IMR-90 (cell line): Measurements from ENCODE around the gene FRY. TPM values are rescaled to one million over a fixed set of nuclear protein-coding genes. Genes with fewer than 3 reads are reported as not detected.
A peak's percentile ranks its signal among the peaks of the same experiment; 100 is the strongest.

Experiments used
- ATAC-seq: fragments of 200-7000 bp; cut with Tn5 transposase; 2 replicates; pipeline ENCODE4 v1.9.1; 2020; ENCODE audit warnings: low read depth, mild to moderate bottlenecking, moderate library complexity
- BruUV-seq: library from RNA; stranded (reverse); fragments of 400-500 nt; replicated peaks from 2 replicates; lab custom pipeline; 2021; lab: Mats Ljungman, UMichigan
- CTCF ChIA-PET: fragments of 300-600 bp; formaldehyde crosslinking; extraction: SDS; loops from one replicate; lab custom pipeline; 2021; ENCODE audit warnings: antibody characterized with exemption; lab: Yijun Ruan, JAX
- POLR2A ChIA-PET: fragments of 300-600 bp; sonication (Branson Sonifier 250); formaldehyde crosslinking; loops from one replicate; lab custom pipeline; 2022; ENCODE audit warnings: antibody characterized with exemption; ENCODE audit not compliant: unreplicated experiment; lab: Charles Lee
- DNase-seq: peaks from one replicate; pipeline ENCODE4 v3.0.0; 2013
- H2AFZ ChIP-seq: replicated peaks from 2 replicates; pipeline ENCODE3; 2013; ENCODE audit warnings: low read length, mild to moderate bottlenecking; ENCODE audit not compliant: poor library complexity
- H2AK5ac ChIP-seq: 2 replicates; pipeline ENCODE4 v1.6.1; 2013; ENCODE audit warnings: low read depth, low read length, inconsistent platforms
- H2AK9ac ChIP-seq: replicated peaks from 2 replicates; pipeline ENCODE3; 2013; ENCODE audit warnings: mild to moderate bottlenecking, low read depth, low read length, moderate library complexity; ENCODE audit not compliant: poor library complexity
- H2BK120ac ChIP-seq: 2 replicates; pipeline ENCODE4 v1.6.1; 2013; ENCODE audit warnings: low read depth, low read length, inconsistent platforms
- H2BK15ac ChIP-seq: 3 replicates; pipeline ENCODE4 v1.6.1; 2013; ENCODE audit warnings: low read depth, low read length, inconsistent platforms
- H2BK20ac ChIP-seq: 2 replicates; pipeline ENCODE4 v1.6.1; 2013; ENCODE audit warnings: low read depth, mild to moderate bottlenecking, inconsistent platforms, low read length, moderate library complexity
- H2BK5ac ChIP-seq: 2 replicates; pipeline ENCODE4 v1.6.1; 2013; ENCODE audit warnings: mild to moderate bottlenecking, low read depth, low read length, inconsistent platforms; ENCODE audit not compliant: poor library complexity, severe bottlenecking
- H3K14ac ChIP-seq: replicated peaks from 2 replicates; pipeline ENCODE4 v1.6.1; 2013; ENCODE audit warnings: low read depth, low read length, inconsistent platforms
- H3K18ac ChIP-seq: 2 replicates; pipeline ENCODE4 v1.6.1; 2013; ENCODE audit warnings: low read depth, low read length, control low read depth
- H3K23ac ChIP-seq: 2 replicates; pipeline ENCODE4 v1.6.1; 2013; ENCODE audit warnings: low read depth, low read length, inconsistent platforms
- H3K27ac ChIP-seq: 2 replicates; pipeline ENCODE4 v1.5.1; 2013; ENCODE audit warnings: mild to moderate bottlenecking, control low read depth, low read length; ENCODE audit not compliant: insufficient read depth
- H3K27me3 ChIP-seq: 2 replicates; pipeline ENCODE4 v1.6.1; 2013; ENCODE audit warnings: low read length; ENCODE audit not compliant: control insufficient read depth, insufficient read depth
- H3K36me3 ChIP-seq: 2 replicates; pipeline ENCODE4 v1.6.1; 2013; ENCODE audit warnings: low read length, mixed read lengths; ENCODE audit not compliant: control insufficient read depth, insufficient read depth
- H3K4ac ChIP-seq: 2 replicates; pipeline ENCODE4 v1.6.1; 2013; ENCODE audit warnings: low read depth, low read length, inconsistent platforms
- H3K4me1 ChIP-seq: 2 replicates; pipeline ENCODE4 v1.6.1; 2013; ENCODE audit warnings: low read length, mixed read lengths; ENCODE audit not compliant: control insufficient read depth, insufficient read depth
- H3K4me2 ChIP-seq: 2 replicates; pipeline ENCODE4 v1.6.1; 2013; ENCODE audit warnings: low read depth, mild to moderate bottlenecking, control low read depth, low read length, moderate library complexity
- H3K4me3 ChIP-seq: 2 replicates; pipeline ENCODE4 v1.5.1; 2013; ENCODE audit warnings: low read depth, mild to moderate bottlenecking, control low read depth, low read length, moderate library complexity; ENCODE audit not compliant: insufficient read depth
- H3K56ac ChIP-seq: 2 replicates; pipeline ENCODE4 v1.6.1; 2013; ENCODE audit warnings: low read length, inconsistent platforms; ENCODE audit not compliant: insufficient read depth; ENCODE audit errors: extremely low read depth
- H3K79me1 ChIP-seq, 2 experiments: 2 replicates each; pipeline ENCODE4 v1.6.1; 2013; ENCODE audit warnings: low read length in 2 of 2, inconsistent platforms in 1 of 2, low read depth in 1 of 2
- H3K9ac ChIP-seq: 2 replicates; pipeline ENCODE4 v1.6.1; 2013; ENCODE audit warnings: low read depth, low read length, control low read depth
- H3K9me1 ChIP-seq: 2 replicates; pipeline ENCODE4 v1.6.1; 2013; ENCODE audit warnings: low read length, inconsistent platforms; ENCODE audit not compliant: insufficient read depth
- H3K9me3 ChIP-seq: 2 replicates; pipeline ENCODE4 v1.6.1; 2013; ENCODE audit warnings: low read length; ENCODE audit not compliant: control insufficient read depth, insufficient read depth
- H4K20me1 ChIP-seq: 2 replicates; pipeline ENCODE4 v1.6.1; 2013; ENCODE audit warnings: low read length, inconsistent platforms; ENCODE audit not compliant: insufficient read depth
- H4K5ac ChIP-seq: 2 replicates; pipeline ENCODE4 v1.6.1; 2013; ENCODE audit warnings: mild to moderate bottlenecking, low read depth, low read length, control low read depth
- H4K8ac ChIP-seq, 2 experiments: 2 replicates each; pipeline ENCODE4 v1.6.1; 2013; ENCODE audit warnings: low read depth in 2 of 2, low read length in 2 of 2, control low read depth in 1 of 2, inconsistent platforms in 1 of 2
- H4K91ac ChIP-seq: 2 replicates; pipeline ENCODE4 v1.6.1; 2013; ENCODE audit warnings: low read depth, low read length, inconsistent platforms; ENCODE audit not compliant: insufficient read depth
- BHLHE40 ChIP-seq: fragments of 150-350 bp; IDR thresholded peaks from 2 replicates; pipeline ENCODE4 v1.6.1; 2016; ENCODE audit warnings: mild to moderate bottlenecking, low read depth, low read length
- CEBPB ChIP-seq: IDR thresholded peaks from 2 replicates; pipeline ENCODE4 v1.6.1; 2012; ENCODE audit warnings: low read depth, low read length, improper control_type of control experiment
- CHD1 ChIP-seq: IDR thresholded peaks from 2 replicates; pipeline ENCODE4 v1.6.1; 2012; ENCODE audit warnings: low read depth, low read length, improper control_type of control experiment
- CTCF ChIP-seq: conservative IDR thresholded peaks from 2 replicates; pipeline ENCODE4 v1.5.1; 2012; ENCODE audit warnings: mild to moderate bottlenecking, low read depth, low read length, improper control_type of control experiment
- MAFK ChIP-seq: IDR thresholded peaks from 2 replicates; pipeline ENCODE4 v1.6.1; 2012; ENCODE audit warnings: low read depth, low read length, improper control_type of control experiment
- MAZ ChIP-seq: IDR thresholded peaks from 2 replicates; pipeline ENCODE4 v1.6.1; 2012; ENCODE audit warnings: low read depth, mild to moderate bottlenecking, low read length, improper control_type of control experiment, moderate library complexity, borderline replicate concordance
- NFE2L2 ChIP-seq: fragments of 150-350 bp; IDR thresholded peaks from 2 replicates; pipeline ENCODE4 v1.6.1; 2016; ENCODE audit warnings: low read depth, mild to moderate bottlenecking, low read length
- POLR2A ChIP-seq: IDR thresholded peaks from 2 replicates; pipeline ENCODE4 v1.6.1; 2012; ENCODE audit warnings: mild to moderate bottlenecking, low read depth, low read length
- RCOR1 ChIP-seq: IDR thresholded peaks from 2 replicates; pipeline ENCODE4 v1.6.1; 2012; ENCODE audit warnings: mild to moderate bottlenecking, low read length, improper control_type of control experiment; ENCODE audit not compliant: insufficient replicate concordance
- WGBS, 2 experiments: methylation state at CpG; one replicate each; pipeline versions ENCODE4 v1.1.5 to v1.1.7; 2013; ENCODE audit warnings: missing lambda C conversion rate in 2 of 2; ENCODE audit not compliant: insufficient read length in 1 of 2; ENCODE audit errors: extremely low coverage in 2 of 2; 5-methylcytosine and 5-hydroxymethylcytosine counted together
- dilution Hi-C: fragments of 300-500 bp; cut with HindIII; formaldehyde crosslinking; loops from one replicate; pipeline ENCODE4 v1.14.3; 2018; ENCODE audit warnings: low sequenced_read_pairs; ENCODE audit not compliant: unreplicated experiment
- in situ Hi-C: fragments of 300-500 bp; cut with MboI; formaldehyde crosslinking; loops from 3 replicates; pipeline ENCODE4 v1.14.3; 2019; ENCODE audit warnings: low sequenced_read_pairs, inconsistent platforms, mixed read lengths
- intact Hi-C: fragments of 100-400 bp; cut with micrococcal nuclease; formaldehyde crosslinking; loops from 2 replicates; pipeline ENCODE4 v1.10.0; 2022
- polyA plus RNA-seq, 3 experiments: library from polyadenylated mRNA; depleted of rRNA; stranded (reverse); fragments of >200 nt; gene quantifications; 2 replicates each; pipeline ENCODE4 v1.2.3, GENCODE V29; 2012; ENCODE audit warnings: low replicate concordance in 1 of 3
- total RNA-seq: library from RNA; depleted of rRNA; stranded (reverse); fragments of >200 nt; gene quantifications from 2 replicates; pipeline ENCODE4 v1.2.3, GENCODE V29; 2012
- TF ChIP-seq, protein P1 (sequence below): fragments of 150-350 bp; IDR thresholded peaks from 2 replicates; pipeline ENCODE4 v1.6.1; 2016; ENCODE audit warnings: low read depth, mild to moderate bottlenecking, low read length, moderate library complexity, borderline replicate concordance
- TF ChIP-seq, protein P2 (sequence below): fragments of 150-350 bp; IDR thresholded peaks from 2 replicates; pipeline ENCODE4 v1.6.1; 2017; ENCODE audit warnings: mild to moderate bottlenecking, antibody characterized with exemption, low read length, low read depth

The FRY gene
- total and polyA plus RNA-seq, 2 of the 4 experiments (the other 2 are of a cell fraction): 3.0 to 4.8 TPM

DNA sequence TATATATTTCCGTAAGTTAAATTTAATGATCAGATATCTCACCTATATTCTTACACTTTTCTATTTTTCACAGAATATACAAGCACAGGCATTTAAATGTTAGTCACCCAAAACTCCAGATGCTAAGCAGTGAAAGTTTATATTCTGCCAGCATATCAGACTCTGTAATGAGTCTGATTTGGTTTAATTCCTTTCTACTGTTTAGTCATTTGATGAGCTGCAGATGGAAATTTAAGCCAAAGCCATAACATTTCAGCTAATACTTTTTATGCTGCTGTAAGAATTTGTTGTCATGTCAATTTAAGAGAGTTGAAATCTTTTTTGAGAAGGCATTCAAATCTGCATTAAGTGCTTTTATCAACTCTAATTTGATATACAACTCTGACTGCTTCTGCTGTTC, 8.0 kb downstream of the FRY start:
- Histone ChIP-seq H2BK5ac (peak overlapping the region; percentile 84), H3K4me2 (peak overlapping the region; percentile 74; the same call in 1 of the 2 replicates), H2AK5ac (no peak overlapping the region), H3K4me3 (no peak overlapping the region), H2BK15ac (no peak overlapping the region), H3K79me1 (peaks cover 3 to 24% of the 10 kb centered on the region in 2 experiments; a peak in 3 of 4 replicates), H3K27ac (no peak overlapping the region), H2BK120ac (no peak overlapping the region), H3K56ac (no peak overlapping the region), H2BK20ac (no peak overlapping the region), H3K36me3 (no peaks in the 10 kb centered on the region), H3K9ac (no peak overlapping the region), H2AFZ (no peak overlapping the region), H3K4me1 (peaks cover 13% of the 10 kb centered on the region), H3K14ac (no peak overlapping the region), H4K5ac (no peak overlapping the region), H3K27me3 (no peaks in the 10 kb centered on the region), H4K8ac (no peak overlapping the region), H2AK9ac (no peak overlapping the region), H3K9me3 (no peaks in the 10 kb centered on the region), H4K91ac (no peak overlapping the region), H3K18ac (no peak overlapping the region), H4K20me1 (no peaks in the 10 kb centered on the region), H3K9me1 (peaks cover 5% of the 10 kb centered on the region; the same call in 1 of the 2 replicates), H3K4ac (no peak overlapping the region), H3K23ac (no peak overlapping the region)
- ChIA-PET POLR2A (no interaction called here), CTCF (interaction anchor here (0.6 kb wide), 1 partner anchor 705 kb away, joined by 3 read pairs; no protein-coding TSS in a partner anchor)
- WGBS, 2 experiments: no CpG with 5 or more reads among the region's 1 CpG
- in situ Hi-C loops: no loop called here
- peak; percentile 64 for DNase-seq
- BruUV-seq: no TSS peak
- dilution Hi-C loops: no loop called here
- intact Hi-C loops: loop anchor here (10.0 kb wide), 1 partner anchor 45 kb away; no protein-coding TSS in a partner anchor
- TF ChIP-seq CEBPB (no peak), BHLHE40 (no peak), NFE2L2 (no peak), RCOR1 (no peak), MAFK (no peak), POLR2A (no peak), MAZ (no peak), CTCF (no peak), CHD1 (no peak)
- TF ChIP-seq, protein P1, sequence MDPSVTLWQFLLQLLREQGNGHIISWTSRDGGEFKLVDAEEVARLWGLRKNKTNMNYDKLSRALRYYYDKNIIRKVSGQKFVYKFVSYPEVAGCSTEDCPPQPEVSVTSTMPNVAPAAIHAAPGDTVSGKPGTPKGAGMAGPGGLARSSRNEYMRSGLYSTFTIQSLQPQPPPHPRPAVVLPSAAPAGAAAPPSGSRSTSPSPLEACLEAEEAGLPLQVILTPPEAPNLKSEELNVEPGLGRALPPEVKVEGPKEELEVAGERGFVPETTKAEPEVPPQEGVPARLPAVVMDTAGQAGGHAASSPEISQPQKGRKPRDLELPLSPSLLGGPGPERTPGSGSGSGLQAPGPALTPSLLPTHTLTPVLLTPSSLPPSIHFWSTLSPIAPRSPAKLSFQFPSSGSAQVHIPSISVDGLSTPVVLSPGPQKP: no peak
- TF ChIP-seq, protein P2, sequence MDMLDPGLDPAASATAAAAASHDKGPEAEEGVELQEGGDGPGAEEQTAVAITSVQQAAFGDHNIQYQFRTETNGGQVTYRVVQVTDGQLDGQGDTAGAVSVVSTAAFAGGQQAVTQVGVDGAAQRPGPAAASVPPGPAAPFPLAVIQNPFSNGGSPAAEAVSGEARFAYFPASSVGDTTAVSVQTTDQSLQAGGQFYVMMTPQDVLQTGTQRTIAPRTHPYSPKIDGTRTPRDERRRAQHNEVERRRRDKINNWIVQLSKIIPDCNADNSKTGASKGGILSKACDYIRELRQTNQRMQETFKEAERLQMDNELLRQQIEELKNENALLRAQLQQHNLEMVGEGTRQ: no peak
- ATAC-seq: peak; percentile 78
